GM18907 (cell line): ENCODE measurements around the gene TMA7B.
"Not testable (repeated sequence)": the region's sequence is repeated elsewhere in the genome, so short reads cannot be mapped to it uniquely, and the experiment has no call there.

Source experiments
- ATAC-seq: cut with Tn5 transposase; IDR thresholded peaks from one replicate; pipeline ENCODE4 v1.9.1; 2021; ENCODE audit warnings: mild to moderate bottlenecking, moderate library complexity; ENCODE audit not compliant: unreplicated experiment

The TMA7B gene

GRCh38 chr22:39979048-39979447 is 18.9 kb downstream of the TMA7B start:
- no peak for ATAC-seq

- ATAC-seq, result no peak
Measured at GRCh38 chr22:39979458-39979857, 19.3 kb downstream of the TMA7B start.

DNA sequence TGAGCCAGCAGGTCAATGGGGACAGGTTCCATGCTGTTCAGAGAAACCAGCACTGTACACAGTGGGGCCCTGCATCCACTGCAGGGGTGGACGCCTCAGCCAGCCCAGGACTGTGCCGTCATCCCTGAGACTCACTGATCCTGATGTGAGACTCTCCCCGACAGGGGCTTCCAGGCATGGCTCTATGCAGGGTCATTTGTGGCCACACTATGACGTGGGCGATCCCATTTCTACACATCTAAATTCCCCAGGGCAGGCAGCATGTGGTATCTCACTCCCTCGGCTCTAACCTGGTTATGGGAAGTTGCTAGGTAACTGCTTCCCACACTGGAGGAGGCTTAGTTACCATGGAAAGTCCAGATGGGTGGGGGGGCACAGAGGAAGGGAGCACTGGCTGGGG is 20.4 kb downstream of the TMA7B start:
- no peak for ATAC-seq

- ATAC-seq, result no peak
Measured at GRCh38 chr22:39983346-39983745, 23.1 kb downstream of the TMA7B start.

GRCh38 chr22:39984006-39984405 is 23.8 kb downstream of the TMA7B start:
- ATAC-seq, result no peak

- ATAC-seq, result no peak
Measured at GRCh38 chr22:39984746-39985145, 24.5 kb downstream of the TMA7B start.

GRCh38 chr22:39985383-39986035 is 25.3 kb downstream of the TMA7B start:
- ATAC-seq, result no peak

DNA sequence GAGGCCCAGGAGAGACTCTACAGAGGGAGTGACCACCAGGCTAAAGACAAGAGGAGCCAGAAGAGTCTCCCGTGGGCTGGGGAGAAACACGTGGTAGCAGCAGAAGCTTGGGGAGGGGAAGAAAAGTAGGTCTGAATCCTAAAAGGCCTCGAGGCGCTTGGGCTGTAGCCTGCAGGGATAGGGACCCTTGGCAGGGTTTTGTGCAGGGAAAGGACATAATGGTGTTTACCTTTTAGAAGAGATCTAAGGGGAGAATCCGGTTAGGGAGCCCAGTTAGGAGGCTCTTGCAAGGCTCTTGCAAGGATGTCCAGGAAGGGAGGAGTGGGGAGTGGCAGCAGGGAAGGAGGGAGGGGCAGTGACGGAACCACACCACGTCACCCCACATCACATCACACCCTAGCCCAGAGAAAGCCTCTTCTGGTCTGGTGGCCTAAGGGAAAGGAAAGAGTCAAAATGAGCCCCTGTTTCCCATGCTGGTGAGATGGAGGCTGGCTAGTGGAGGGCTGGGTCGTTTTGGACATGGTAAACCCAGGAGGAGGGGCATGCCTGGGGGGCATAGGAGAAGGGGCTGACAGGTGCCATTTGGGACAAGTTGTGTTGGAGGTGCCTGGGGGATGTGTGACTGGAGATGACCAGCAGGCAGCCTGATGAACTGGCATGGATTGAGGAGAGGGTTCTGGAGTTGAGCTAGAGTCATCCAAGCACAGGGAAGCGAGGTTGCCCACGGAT is 28.4 kb downstream of the TMA7B start:
- ATAC-seq, result no peak

DNA sequence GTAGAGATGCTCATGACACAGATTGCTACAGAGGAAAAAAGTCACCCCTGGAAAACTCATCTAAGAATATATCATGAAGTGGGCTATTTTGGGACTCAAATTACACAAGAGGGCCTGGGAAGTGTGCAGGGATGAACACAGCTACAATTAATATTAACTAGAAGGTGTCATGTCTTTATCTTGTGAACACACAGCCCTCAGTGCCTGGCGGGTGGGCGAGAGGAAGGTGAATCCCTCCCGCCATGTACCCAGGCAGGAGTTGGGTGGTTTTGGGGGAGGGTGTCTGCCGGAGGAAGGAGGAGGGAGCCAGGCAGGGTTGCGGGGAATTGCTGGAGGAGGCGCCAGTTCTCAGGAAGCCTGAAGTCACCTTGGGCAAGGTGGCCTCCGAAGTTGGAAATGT is 29.4 kb downstream of the TMA7B start:
- ATAC-seq, result no peak

DNA sequence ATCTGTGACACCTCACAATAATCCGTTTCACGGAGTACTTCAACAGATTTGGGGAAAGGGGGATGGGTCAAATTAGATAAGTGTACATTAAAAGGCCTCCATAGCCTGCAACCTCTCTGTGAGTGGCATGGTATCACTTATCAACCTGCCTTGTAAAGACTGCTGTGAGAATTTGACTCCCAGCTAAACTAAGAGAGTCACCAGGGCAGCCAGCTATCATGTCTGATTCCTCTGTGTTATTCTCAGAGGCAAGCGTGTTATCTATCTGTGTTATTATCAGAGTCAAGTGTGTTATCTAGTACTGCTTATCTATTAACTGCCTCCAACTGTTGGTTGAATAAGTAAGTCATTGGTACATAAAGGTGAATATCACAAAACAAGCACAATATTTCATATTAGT is 30.5 kb downstream of the TMA7B start:
- no peak for ATAC-seq

DNA sequence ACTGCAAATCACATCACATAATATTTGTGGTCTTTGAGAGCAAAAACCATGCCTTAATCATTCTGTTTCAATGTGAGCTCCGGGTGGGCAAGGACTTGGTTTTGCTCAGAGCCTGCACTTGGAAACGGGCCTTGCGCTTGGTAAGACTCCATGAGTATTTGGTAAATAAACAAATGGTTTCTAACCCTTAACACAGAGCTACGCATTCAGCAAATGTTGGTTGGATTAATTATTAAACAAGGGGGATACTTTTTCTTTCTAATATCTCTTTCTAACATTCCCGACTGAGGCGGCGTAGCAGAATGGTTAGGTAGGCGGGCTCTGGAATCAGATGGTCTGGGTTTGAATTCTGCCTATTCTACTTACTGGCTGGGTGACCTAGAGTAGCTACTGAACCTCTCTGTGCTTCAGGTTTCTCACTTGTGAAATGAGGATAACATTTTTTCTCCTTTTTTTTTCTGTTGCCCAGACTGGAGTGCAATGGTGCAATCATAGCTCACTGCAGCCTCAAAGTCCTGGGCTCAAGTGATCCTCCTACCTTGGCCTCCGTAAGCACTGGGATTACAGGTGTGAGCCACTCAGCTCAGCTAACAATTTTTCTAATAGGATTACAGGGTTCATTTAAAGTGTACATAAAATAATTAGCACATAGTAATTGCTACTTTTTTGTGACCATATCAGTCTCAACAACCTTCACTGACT is 31.1 kb downstream of the TMA7B start:
- ATAC-seq, result no peak

DNA sequence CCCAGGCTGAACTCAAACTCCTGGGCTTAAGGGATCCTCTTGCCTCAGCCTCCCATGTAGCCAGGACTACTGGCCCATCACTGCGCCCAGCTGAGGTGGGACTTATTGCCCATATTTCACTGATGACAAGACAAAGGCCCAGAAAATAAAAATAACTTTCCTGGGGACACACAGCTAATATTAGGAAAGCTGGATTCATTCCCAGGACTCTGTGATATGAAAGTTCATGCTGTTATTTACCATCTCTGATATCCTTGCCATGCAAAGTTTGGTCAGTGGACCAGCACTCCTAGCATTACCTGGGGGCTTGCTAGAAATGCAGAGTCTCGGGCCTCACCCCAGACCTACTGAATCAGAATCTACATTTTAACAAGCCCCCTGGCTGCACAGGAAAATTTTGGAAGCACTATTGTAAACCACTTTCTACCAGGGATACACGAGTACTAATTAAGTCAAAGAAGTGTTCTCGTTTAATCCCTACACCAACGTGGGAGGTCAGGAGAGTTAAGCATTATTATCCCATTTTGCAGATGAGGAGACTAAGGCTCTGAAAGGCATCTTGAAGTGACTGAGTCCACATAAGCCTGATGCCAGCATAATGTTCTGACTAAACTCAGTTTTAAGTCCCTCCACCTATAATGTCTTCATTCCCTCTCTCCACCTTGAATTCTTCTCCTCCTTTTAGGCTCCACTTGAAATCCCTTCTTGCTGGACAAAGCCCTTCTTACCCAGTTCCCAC is 32.1 kb downstream of the TMA7B start:
- ATAC-seq, result no peak

- ATAC-seq, result not testable (repeated sequence)
Measured at GRCh38 chr22:39992894-39993293, 32.7 kb downstream of the TMA7B start.

- no peak for ATAC-seq
Measured at GRCh38 chr22:39994041-39994565, 33.9 kb downstream of the TMA7B start.

GRCh38 chr22:39994566-39995392 is 34.6 kb downstream of the TMA7B start, which contains the start of gene FAM83F:
TSS of gene FAM83F (plus strand) at chr22:39994954. CDS start at chr22:39995043, 89 bp downstream.
- no peak for ATAC-seq

DNA sequence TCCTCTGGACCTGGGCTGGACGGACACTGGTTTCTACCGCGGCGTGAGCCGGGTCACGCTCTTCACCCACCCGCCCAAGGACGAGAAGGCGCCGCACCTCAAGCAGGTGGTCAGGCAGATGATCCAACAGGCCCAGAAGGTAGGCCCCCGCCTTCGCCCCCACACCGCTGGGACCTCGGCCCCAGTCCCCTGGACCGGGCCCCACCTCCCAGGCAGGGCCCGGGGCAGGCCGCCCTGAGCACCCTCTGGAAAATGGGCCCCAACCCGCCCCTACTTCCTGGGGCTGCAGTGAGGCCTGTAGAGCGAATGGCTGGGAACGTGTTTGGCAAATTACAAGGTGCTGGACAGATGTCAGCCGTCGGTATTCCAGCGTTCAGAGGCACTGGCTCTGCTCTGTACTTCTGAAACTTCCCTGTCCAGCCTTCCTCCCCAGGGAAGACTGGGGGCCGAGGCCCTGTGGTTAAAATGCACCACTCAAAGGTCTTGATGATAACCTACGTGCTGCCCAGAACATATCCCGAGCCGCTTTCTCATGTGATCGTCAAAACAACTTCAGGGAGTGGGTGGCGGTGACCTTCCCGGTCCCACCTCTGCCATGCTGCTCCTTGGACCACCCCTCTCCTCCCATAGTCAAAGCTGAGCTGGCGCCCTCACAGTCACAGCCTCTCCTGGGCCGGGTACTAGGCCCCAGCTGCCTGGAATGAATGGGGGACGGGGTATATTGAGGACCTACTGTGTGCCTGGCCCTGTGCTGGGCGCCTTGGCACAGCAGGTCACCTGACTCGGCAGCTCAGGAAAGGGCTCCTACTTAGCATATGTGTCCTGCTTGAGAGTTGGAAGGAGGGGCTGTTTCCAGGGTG is 35.4 kb downstream of the TMA7B start:
- ATAC-seq, result no peak

DNA sequence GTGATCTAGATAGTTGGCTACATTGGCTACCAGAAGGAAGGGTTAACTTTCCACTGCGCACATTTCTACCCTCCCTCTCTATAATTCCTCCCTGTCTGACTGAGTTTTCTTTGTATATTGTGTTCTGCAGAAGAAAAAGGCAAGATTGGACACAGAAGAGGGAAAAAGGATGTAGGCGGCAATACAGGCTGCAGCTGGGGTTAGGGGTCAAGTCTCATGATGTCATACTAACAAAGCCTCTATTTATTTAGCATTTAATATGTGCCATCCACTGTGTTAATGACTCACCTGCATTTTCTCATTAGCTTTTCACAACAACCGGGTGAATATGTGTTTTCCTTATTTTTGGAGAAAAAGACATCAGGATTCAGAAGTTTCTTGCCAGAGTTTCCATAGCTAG is 36.5 kb downstream of the TMA7B start:
- no peak for ATAC-seq

GRCh38 chr22:39997421-39997820 is 37.2 kb downstream of the TMA7B start:
- ATAC-seq, result no peak
